CD14-positive monocyte (primary cell): Measurements from ENCODE around the gene CYB5R4. TPM values are rescaled to one million over a fixed set of nuclear protein-coding genes. Genes with fewer than 3 reads are reported as not detected.
A peak's percentile ranks its signal among the peaks of the same experiment; 100 is the strongest.
"Not testable (repeated sequence)": the region's sequence is repeated elsewhere in the genome, so short reads cannot be mapped to it uniquely, and the experiment has no call there.

Source experiments
- DNase-seq, 3 donors: peaks; one replicate each; pipeline ENCODE4 v3.0.0-alpha.2; 2011 to 2022
- H2AFZ ChIP-seq: 2 replicates; pipeline ENCODE4 v1.6.0; 2012; ENCODE audit warnings: mild to moderate bottlenecking, low read depth, low read length, inconsistent platforms; ENCODE audit not compliant: insufficient read depth, poor library complexity, severe bottlenecking
- H3K27ac ChIP-seq, 2 donors: 1 replicate in 1 of 2; 2 replicates in 1 of 2; pipeline ENCODE4 v1.5.1; 2012 to 2013; ENCODE audit warnings: low read length in 2 of 2, control low read depth in 1 of 2, inconsistent platforms in 1 of 2, low read depth in 1 of 2, mild to moderate bottlenecking in 1 of 2
- H3K27me3 ChIP-seq, 2 donors: one replicate each; pipeline versions ENCODE4 v1.6.0 to v1.6.1; 2011 to 2013; ENCODE audit warnings: low read length in 2 of 2; ENCODE audit not compliant: control insufficient read depth in 2 of 2, insufficient read depth in 2 of 2
- H3K36me3 ChIP-seq, 2 donors: replicated peaks in 1 of 2; 1 replicate in 1 of 2; 2 replicates in 1 of 2; pipeline versions ENCODE4 v1.5.1 to v1.6.1; 2012 to 2013; ENCODE audit warnings: low read length in 2 of 2, control low read depth in 1 of 2, inconsistent platforms in 1 of 2, mild to moderate bottlenecking in 1 of 2; ENCODE audit not compliant: insufficient read depth in 2 of 2, control insufficient read depth in 1 of 2
- H3K4me1 ChIP-seq, 2 donors: 1 replicate in 1 of 2; 2 replicates in 1 of 2; pipeline versions ENCODE4 v1.5.1 to v1.6.1; 2012 to 2013; ENCODE audit warnings: low read length in 2 of 2, control low read depth in 1 of 2, inconsistent platforms in 1 of 2, mild to moderate bottlenecking in 1 of 2, moderate library complexity in 1 of 2; ENCODE audit not compliant: insufficient read depth in 2 of 2, control insufficient read depth in 1 of 2
- H3K4me2 ChIP-seq: replicated peaks from 2 replicates; pipeline ENCODE3; 2012; ENCODE audit warnings: low read length, moderate library complexity, mild to moderate bottlenecking; ENCODE audit not compliant: poor library complexity, severe bottlenecking; ENCODE audit errors: extremely low read depth
- H3K4me3 ChIP-seq, 3 experiments: fragments of 200-600 bp in 1 of 3; sonication (generic) in 1 of 3; replicated peaks in 1 of 3; 1 replicate in 2 of 3; 2 replicates in 1 of 3; pipeline ENCODE4 v1.5.1; 2011 to 2013; ENCODE audit warnings: low read length in 3 of 3, mild to moderate bottlenecking in 3 of 3, control low read depth in 2 of 3, low read depth in 2 of 3, inconsistent platforms in 1 of 3, moderate library complexity in 1 of 3
- H3K79me2 ChIP-seq: 2 replicates; pipeline ENCODE4 v1.6.0; 2012; ENCODE audit warnings: mild to moderate bottlenecking, control low read depth, inconsistent platforms, low read length, moderate library complexity; ENCODE audit not compliant: insufficient read depth
- H3K9ac ChIP-seq: 2 replicates; pipeline ENCODE4 v1.6.0; 2017; ENCODE audit warnings: low read length, mild to moderate bottlenecking; ENCODE audit not compliant: insufficient read depth, poor library complexity, severe bottlenecking
- H3K9me3 ChIP-seq, 2 donors: replicated peaks in 1 of 2; 1 replicate in 1 of 2; 2 replicates in 1 of 2; pipeline versions ENCODE4 v1.5.1 to v1.6.1; 2012 to 2013; ENCODE audit warnings: low read length in 2 of 2, control low read depth in 1 of 2; ENCODE audit not compliant: control insufficient read depth in 1 of 2, insufficient read depth in 1 of 2
- H4K20me1 ChIP-seq: 2 replicates; pipeline ENCODE4 v1.6.0; 2012; ENCODE audit warnings: mild to moderate bottlenecking, low read length, control low read depth, moderate library complexity; ENCODE audit not compliant: insufficient read depth
- H3K27ac Mint-ChIP-seq, 7 donors: one replicate each; pipeline ENCODE4 v1.8.0; 2020; ENCODE audit warnings: mild to moderate bottlenecking in 7 of 7, mixed read lengths in 7 of 7, moderate library complexity in 6 of 7, inconsistent platforms in 2 of 7
- H3K27me3 Mint-ChIP-seq, 3 donors: one replicate each; pipeline ENCODE4 v1.8.0; 2021 to 2022; ENCODE audit warnings: low read depth in 3 of 3, mild to moderate bottlenecking in 3 of 3, mixed read lengths in 3 of 3, moderate library complexity in 3 of 3, inconsistent platforms in 1 of 3
- H3K36me3 Mint-ChIP-seq, 2 donors: one replicate each; pipeline ENCODE4 v1.8.0; 2020; ENCODE audit warnings: mixed read lengths in 2 of 2, inconsistent platforms in 1 of 2, mild to moderate bottlenecking in 1 of 2
- H3K4me1 Mint-ChIP-seq: one replicate; pipeline ENCODE4 v1.8.0; 2020; ENCODE audit warnings: mild to moderate bottlenecking, mixed read lengths
- H3K4me3 Mint-ChIP-seq, 2 donors: one replicate each; pipeline ENCODE4 v1.8.0; 2020; ENCODE audit warnings: mild to moderate bottlenecking in 2 of 2, mixed read lengths in 2 of 2, moderate library complexity in 1 of 2
- H3K9me3 Mint-ChIP-seq, 7 donors: one replicate each; pipeline ENCODE4 v1.8.0; 2020 to 2022; ENCODE audit warnings: mixed read lengths in 7 of 7, mild to moderate bottlenecking in 6 of 7, moderate library complexity in 6 of 7, inconsistent platforms in 2 of 7
- WGBS: methylation state at CpG from one replicate; pipeline ENCODE4 v1.1.5; 2013; ENCODE audit warnings: missing lambda C conversion rate; ENCODE audit not compliant: insufficient coverage; 5-methylcytosine and 5-hydroxymethylcytosine counted together
- intact Hi-C, 2 donors: fragments of 100-400 bp; cut with micrococcal nuclease; formaldehyde crosslinking; loops; one replicate each; pipeline versions ENCODE4 v1.15.0 to v1.15.1; 2023
- polyA plus RNA-seq, 3 donors: library from polyadenylated mRNA; depleted of rRNA in 1 of 3; unstranded in 2 of 3; stranded (reverse) in 1 of 3; fragments of 300-500 nt in 2 of 3; fragments of >200 nt in 1 of 3; fragmentation: Illumina TruSeq in 2 of 3; gene quantifications; 1 replicate in 2 of 3; 2 replicates in 1 of 3; pipeline ENCODE4 v1.2.3, GENCODE V29; 2012 to 2021
- TF ChIP-seq, protein P1 (sequence below): fragments of 200-600 bp; IDR thresholded peaks from one replicate; pipeline ENCODE4 v1.8.0; 2022; ENCODE audit warnings: antibody characterized with exemption, mild to moderate bottlenecking

Gene CYB5R4
- polyA plus RNA-seq, 3 donors = 30.5 to 120 (median 116) TPM

DNA sequence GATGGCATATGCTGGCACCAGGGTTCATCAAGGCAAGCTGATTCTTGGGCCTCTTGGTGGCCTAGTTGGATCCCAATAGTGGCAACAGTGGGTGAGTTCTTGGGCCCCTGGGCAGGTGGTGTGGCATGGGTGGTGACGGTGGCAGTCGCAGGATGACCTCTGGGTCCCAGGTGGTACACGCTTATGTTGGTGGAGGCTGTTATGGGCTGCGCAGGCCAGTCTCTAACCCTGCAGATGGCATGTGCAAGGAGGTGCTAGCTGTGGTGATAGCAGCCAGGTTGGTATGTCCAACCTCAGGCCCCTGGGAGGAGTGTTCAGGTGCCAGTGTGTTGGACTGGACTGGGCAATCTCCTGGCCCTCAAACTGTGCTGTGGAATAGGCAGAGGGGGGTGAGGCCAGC lies 46.2 kb downstream of the CYB5R4 start:
- peaks cover 0 to 12% (median 3%) of the 10 kb centered on the region in 7 donors for H3K9me3 Mint-ChIP-seq
- H3K27ac Mint-ChIP-seq = peak overlapping the region in 1 of 7 donors; percentile 20
- WGBS = 80% methylated on average over 4 of the region's 4 CpGs

DNA sequence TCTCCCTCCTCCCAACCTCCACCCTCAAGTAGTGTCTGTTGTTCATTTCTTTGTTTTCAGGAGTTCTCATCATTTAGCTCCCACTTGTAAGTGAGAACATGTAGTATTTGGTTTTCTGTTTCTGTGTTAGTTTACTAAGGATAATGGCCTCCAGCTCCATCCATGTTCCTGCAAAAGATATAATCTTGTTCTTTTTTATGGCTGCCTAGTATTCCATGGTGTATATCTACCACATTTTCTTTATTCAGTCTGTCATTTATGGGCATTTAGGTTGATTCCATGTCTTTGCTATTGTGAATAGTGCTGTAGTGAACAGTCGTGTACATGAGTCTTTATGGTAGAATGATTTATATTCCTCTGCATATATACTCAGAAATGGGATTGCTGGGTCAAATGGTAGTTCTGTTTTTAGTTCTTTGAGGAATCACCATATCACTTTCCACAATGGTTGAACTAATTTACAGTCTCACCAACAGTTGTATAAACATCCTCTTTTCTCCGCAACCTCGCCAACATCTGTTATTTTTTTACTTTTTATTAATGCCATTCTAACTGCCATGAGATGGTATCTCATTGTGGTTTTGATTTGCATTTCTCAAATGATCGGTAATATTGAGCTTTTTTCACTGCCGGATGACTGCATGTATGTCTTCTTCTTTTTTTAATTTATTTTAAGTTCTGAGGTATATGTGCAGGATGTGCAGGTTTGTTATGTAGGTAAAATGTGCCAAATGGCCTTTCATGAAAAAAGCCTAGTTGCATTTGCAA lies 48.3 kb downstream of the CYB5R4 start:
- DNase-seq, H3K27me3 Mint-ChIP-seq, H2AFZ ChIP-seq, H3K4me1 Mint-ChIP-seq, H3K4me2 ChIP-seq, H3K4me1 ChIP-seq, H3K9ac ChIP-seq, H3K4me3 Mint-ChIP-seq, H3K4me3 ChIP-seq, H3K27me3 ChIP-seq, H3K27ac ChIP-seq, H3K27ac Mint-ChIP-seq, intact Hi-C loops, H3K9me3 ChIP-seq: not testable (repeated sequence)
- peaks cover 100% of the 10 kb centered on the region for H4K20me1 ChIP-seq
- peaks cover 89% of the 10 kb centered on the region for H3K79me2 ChIP-seq
- Mint-ChIP-seq H3K36me3 (peaks cover 40 to 59% of the 10 kb centered on the region in 2 donors), H3K9me3 (peaks cover 0 to 12% (median 3%) of the 10 kb centered on the region in 7 donors)
- H3K36me3 ChIP-seq = peaks cover 20 to 55% of the 10 kb centered on the region in 2 donors
- no CpG with 5 or more reads among the region's 5 CpGs for WGBS

More for the DNA sequence above, 46.2 kb downstream of the CYB5R4 start:
- no peak for DNase-seq
- H3K27ac ChIP-seq = no peak overlapping the region
- H3K27me3 Mint-ChIP-seq = peaks cover 0 to 2% (median 0%) of the 10 kb centered on the region in 3 donors
- peaks cover 99% of the 10 kb centered on the region for H4K20me1 ChIP-seq
- no peak overlapping the region for H3K4me3 ChIP-seq
- H3K36me3 Mint-ChIP-seq = peaks cover 26 to 53% of the 10 kb centered on the region in 2 donors
- H3K4me2 ChIP-seq = no peak overlapping the region
- no peaks in the 10 kb centered on the region for H3K27me3 ChIP-seq
- peaks cover 24% of the 10 kb centered on the region for H3K4me1 Mint-ChIP-seq
- no peak overlapping the region for H2AFZ ChIP-seq
- H3K4me1 ChIP-seq = no peaks in the 10 kb centered on the region
- H3K9ac ChIP-seq = no peak overlapping the region
- H3K36me3 ChIP-seq = peaks cover 14 to 34% of the 10 kb centered on the region in 2 donors
- H3K4me3 Mint-ChIP-seq = no peak overlapping the region
- intact Hi-C loops = no loop called here
- peaks cover 95% of the 10 kb centered on the region for H3K79me2 ChIP-seq
- TF ChIP-seq, protein P1, sequence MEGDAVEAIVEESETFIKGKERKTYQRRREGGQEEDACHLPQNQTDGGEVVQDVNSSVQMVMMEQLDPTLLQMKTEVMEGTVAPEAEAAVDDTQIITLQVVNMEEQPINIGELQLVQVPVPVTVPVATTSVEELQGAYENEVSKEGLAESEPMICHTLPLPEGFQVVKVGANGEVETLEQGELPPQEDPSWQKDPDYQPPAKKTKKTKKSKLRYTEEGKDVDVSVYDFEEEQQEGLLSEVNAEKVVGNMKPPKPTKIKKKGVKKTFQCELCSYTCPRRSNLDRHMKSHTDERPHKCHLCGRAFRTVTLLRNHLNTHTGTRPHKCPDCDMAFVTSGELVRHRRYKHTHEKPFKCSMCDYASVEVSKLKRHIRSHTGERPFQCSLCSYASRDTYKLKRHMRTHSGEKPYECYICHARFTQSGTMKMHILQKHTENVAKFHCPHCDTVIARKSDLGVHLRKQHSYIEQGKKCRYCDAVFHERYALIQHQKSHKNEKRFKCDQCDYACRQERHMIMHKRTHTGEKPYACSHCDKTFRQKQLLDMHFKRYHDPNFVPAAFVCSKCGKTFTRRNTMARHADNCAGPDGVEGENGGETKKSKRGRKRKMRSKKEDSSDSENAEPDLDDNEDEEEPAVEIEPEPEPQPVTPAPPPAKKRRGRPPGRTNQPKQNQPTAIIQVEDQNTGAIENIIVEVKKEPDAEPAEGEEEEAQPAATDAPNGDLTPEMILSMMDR = no peak
- H3K9me3 ChIP-seq = no peaks in the 10 kb centered on the region
